ENCODE results near the gene AP3B2. TPM values are rescaled to one million over a fixed set of nuclear protein-coding genes. Genes with fewer than 3 reads are reported as not detected.

Gene AP3B2
- total RNA-seq, 1 experiment from 2014 or later: 0.07 TPM

DNA sequence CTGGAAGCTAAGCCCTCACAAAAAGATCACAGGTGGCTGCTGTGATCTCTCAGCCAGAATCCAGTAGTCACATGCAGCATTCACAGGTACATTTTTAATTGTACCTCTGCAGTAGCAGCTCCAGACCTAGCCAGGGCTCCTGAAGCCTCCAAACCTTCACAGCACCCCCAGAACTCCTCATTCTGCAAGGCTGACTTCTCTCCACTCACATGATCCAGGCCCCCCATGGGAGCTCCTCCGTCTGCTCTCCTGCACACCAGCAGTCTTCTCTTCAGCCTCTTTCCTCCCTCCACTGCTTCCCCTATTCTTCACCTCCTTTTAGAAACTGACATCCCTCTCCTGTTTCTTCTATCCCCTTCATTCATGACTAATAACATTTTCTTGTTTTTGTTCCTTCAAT lies 49.3 kb downstream of the AP3B2 start:
- intact Hi-C loops (cut with micrococcal nuclease): loop anchor here (5.0 kb wide), 1 partner anchor 47 kb away; the partner anchor contains the start of gene AP3B2
- Histone ChIP-seq H3K4me2 (ENCODE audit: low read length) (no peak overlapping the region), H3K9ac (ENCODE audit: low read length) (no peak overlapping the region), H3K9me3 (ENCODE audit: control insufficient read depth in 1 of 2, insufficient read depth in 1 of 2, low read depth in 1 of 2, low read length in 2 of 2) (no peaks in the 10 kb centered on the region), H3K36me3 (ENCODE audit: control insufficient read depth in 1 of 2, insufficient read depth in 2 of 2, low read length in 2 of 2) (no peaks in the 10 kb centered on the region), H3K27me3 (ENCODE audit: insufficient read depth, low read length) (peaks cover 42% of the 10 kb centered on the region), H3K4me3 (replicated peaks in 1 of 2; ENCODE audit: low read depth in 1 of 2, low read length in 2 of 2) (no peak overlapping the region), H4K20me1 (ENCODE audit: insufficient read depth) (no peaks in the 10 kb centered on the region), H3K27ac (ENCODE audit: low read depth, low read length) (no peak overlapping the region), H3K9me2 (ENCODE audit: insufficient read depth) (no peaks in the 10 kb centered on the region), H3K79me2 (ENCODE audit: insufficient read depth, low read length) (no peaks in the 10 kb centered on the region), H3K4me1 (ENCODE audit: control insufficient read depth in 1 of 2, insufficient read depth in 2 of 2, low read length in 2 of 2) (no peaks in the 10 kb centered on the region), H2AFZ (ENCODE audit: low read depth, low read length, poor library complexity, severe bottlenecking) (no peak overlapping the region)
- BruUV-seq (replicated peaks): no TSS peak
- no peak for DNase-seq (ENCODE audit: low read depth, low spot score)
- TF ChIP-seq POLR2A (IDR thresholded peaks at IDR 0.05; ENCODE audit: borderline replicate concordance, extremely low read depth, insufficient read depth, insufficient read length) (no peak), ZBTB33 (IDR thresholded peaks at IDR 0.05; ENCODE audit: extremely low read depth, insufficient replicate concordance, low read length) (no peak), SIN3A (IDR thresholded peaks at IDR 0.05; ENCODE audit: low read depth) (no peak), TCF7L2 (IDR thresholded peaks at IDR 0.05; ENCODE audit: borderline replicate concordance, extremely low read depth, insufficient read depth, insufficient read length) (no peak), EZH2phosphoT487 (IDR thresholded peaks at IDR 0.05; ENCODE audit: borderline replicate concordance) (no peak), ATF3 (IDR thresholded peaks at IDR 0.05) (no peak), YY1 (IDR thresholded peaks at IDR 0.05; ENCODE audit: extremely low read depth, insufficient replicate concordance, low read depth, low read length) (no peak), CEBPB (IDR thresholded peaks at IDR 0.05; ENCODE audit: low read depth) (no peak), ZNF274 (IDR thresholded peaks at IDR 0.05; ENCODE audit: low read depth, low read length) (no peak), POLR2AphosphoS5 (IDR thresholded peaks at IDR 0.05; ENCODE audit: low read depth, low read length) (no peak), EGR1 (IDR thresholded peaks at IDR 0.05; ENCODE audit: low read depth) (no peak), FOSL1 (IDR thresholded peaks at IDR 0.05; ENCODE audit: low read depth) (no peak), SRF (IDR thresholded peaks at IDR 0.05; ENCODE audit: low read depth) (no peak), JUND (IDR thresholded peaks at IDR 0.05) (no peak), RAD21 (IDR thresholded peaks at IDR 0.05; ENCODE audit: low read depth) (no peak), ELF1 (IDR thresholded peaks at IDR 0.05; ENCODE audit: borderline replicate concordance, low read depth) (no peak), ZFX (IDR thresholded peaks at IDR 0.05) (no peak), SP1 (IDR thresholded peaks at IDR 0.05; ENCODE audit: low read depth) (no peak)
- TF ChIP-seq, protein P1, sequence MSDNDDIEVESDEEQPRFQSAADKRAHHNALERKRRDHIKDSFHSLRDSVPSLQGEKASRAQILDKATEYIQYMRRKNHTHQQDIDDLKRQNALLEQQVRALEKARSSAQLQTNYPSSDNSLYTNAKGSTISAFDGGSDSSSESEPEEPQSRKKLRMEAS (IDR thresholded peaks at IDR 0.05): no peak
- ATAC-seq: no peak
- RAD21 ChIA-PET (ENCODE audit: low non-redundant PET in 1 of 2, low total read pairs in 2 of 2, uncharacterized antibody in 2 of 2, unreplicated experiment in 2 of 2): no interaction called here
- CTCF ChIA-PET: no interaction called here
- POLR2A ChIA-PET: no interaction called here

All from HCT116 (cell line).